ENCODE data around the gene YIPF6. TPM values are rescaled to one million over a fixed set of nuclear protein-coding genes. Genes with fewer than 3 reads are reported as not detected.

Gene YIPF6
- polyA plus RNA-seq, 1 of the 3 experiments (the other 2 are of a cell fraction), result 15.0 TPM

DNA sequence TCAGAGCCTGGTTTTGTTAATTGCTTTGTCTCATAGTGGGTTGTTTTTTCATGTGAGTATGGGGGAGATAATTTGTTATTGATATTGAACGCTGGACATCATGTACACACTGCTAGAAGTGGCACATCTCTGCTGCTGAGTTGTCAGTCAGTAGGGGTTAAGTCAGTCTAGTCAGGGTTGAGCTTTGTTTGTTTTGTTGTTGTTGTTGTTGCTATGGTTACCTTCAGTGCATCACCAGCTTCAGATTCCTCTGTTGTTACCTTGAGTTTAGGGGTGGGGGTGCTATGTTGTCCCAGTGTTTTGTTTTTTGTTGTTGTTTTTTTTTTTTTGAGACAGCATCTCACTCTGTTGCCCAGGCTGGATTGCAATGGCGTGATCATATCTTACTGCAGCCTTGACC, 9.9 kb downstream of the YIPF6 start:
- Histone ChIP-seq H2AFZ (ENCODE audit: low read depth) (no peak overlapping the region), H3K27ac (ENCODE audit: low read depth in 2 of 2, low read length in 1 of 2) (no peak overlapping the region), H3K36me3 (replicated peaks in 1 of 2; ENCODE audit: control insufficient read depth in 1 of 2, insufficient read depth in 2 of 2, low read length in 1 of 2) (peaks cover 22 to 29% of the 10 kb centered on the region in 2 experiments), H3K4me3 (ENCODE audit: low read depth in 2 of 2, low read length in 1 of 2) (no peak overlapping the region), H3K9me3 (no peaks in the 10 kb centered on the region), H3K9ac (no peak overlapping the region), H4K20me1 (ENCODE audit: insufficient read depth) (peaks cover 37% of the 10 kb centered on the region), H3K9me2 (no peaks in the 10 kb centered on the region), H3K79me2 (ENCODE audit: insufficient read depth) (peaks cover 51% of the 10 kb centered on the region), H3K4me1 (ENCODE audit: control insufficient read depth in 1 of 2, insufficient read depth in 2 of 2, low read depth in 1 of 2, low read length in 1 of 2) (no peaks in the 10 kb centered on the region), H3K27me3 (ENCODE audit: insufficient read depth) (no peaks in the 10 kb centered on the region), H3K4me2 (no peak overlapping the region), H3F3A (replicated peaks; ENCODE audit: insufficient read depth) (peaks cover 3% of the 10 kb centered on the region)
- TF ChIP-seq TEAD4 (IDR thresholded peaks at IDR 0.05; ENCODE audit: borderline replicate concordance, insufficient read depth) (no peak), ELF1 (IDR thresholded peaks at IDR 0.05) (no peak), PBX3 (IDR thresholded peaks at IDR 0.05) (no peak), NRF1 (IDR thresholded peaks at IDR 0.05; ENCODE audit: low read depth, low read length) (no peak), EP300 (IDR thresholded peaks at IDR 0.05; ENCODE audit: borderline replicate concordance in 1 of 2, low read depth in 1 of 2, low read length in 1 of 2) (no peak), SMC3 (IDR thresholded peaks at IDR 0.05; ENCODE audit: low read depth, low read length) (no peak), MXI1 (IDR thresholded peaks at IDR 0.05; ENCODE audit: low read depth, low read length) (no peak)
- DNase-seq, result no peak
- ChIA-PET POLR2A (no interaction called here), CTCF (interaction anchor here (0.9 to 1.7 kb wide), 3 partner anchors 9 to 326 kb away, joined by 3 to 9 read pairs (median 3); no protein-coding TSS in a partner anchor)
- WGBS (ENCODE audit: low lambda C conversion rate), result 95% methylated on average over 2 of the region's 2 CpGs

DNA sequence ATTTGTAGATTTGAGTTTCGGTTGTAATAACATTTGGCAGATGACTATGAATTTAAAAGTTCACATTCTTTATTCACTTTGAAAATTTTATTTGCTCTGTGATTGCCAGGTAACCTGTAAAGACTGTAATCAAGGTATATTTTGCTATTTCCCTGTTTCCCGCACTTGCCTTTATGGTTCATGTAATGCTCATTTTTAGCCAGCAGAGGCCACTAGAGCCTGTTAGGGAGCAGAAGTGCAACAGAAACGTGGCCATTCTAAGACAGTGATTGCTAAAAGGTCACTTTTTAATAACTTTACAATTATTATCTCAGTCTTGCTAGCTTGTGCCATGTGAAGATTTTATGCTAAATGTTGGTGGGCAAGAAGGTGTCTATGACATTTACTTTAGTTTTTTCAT, 12.4 kb downstream of the YIPF6 start:
- Histone ChIP-seq H3K79me2 (ENCODE audit: insufficient read depth) (peaks cover 31% of the 10 kb centered on the region), H3K4me2 (no peak overlapping the region), H3K9me3 (no peaks in the 10 kb centered on the region), H3K9ac (no peak overlapping the region), H4K20me1 (ENCODE audit: insufficient read depth) (peaks cover 31% of the 10 kb centered on the region), H3K4me1 (ENCODE audit: control insufficient read depth in 1 of 2, insufficient read depth in 2 of 2, low read depth in 1 of 2, low read length in 1 of 2) (no peaks in the 10 kb centered on the region), H3K4me3 (ENCODE audit: low read depth in 2 of 2, low read length in 1 of 2) (no peak overlapping the region), H3K9me2 (no peaks in the 10 kb centered on the region), H3F3A (replicated peaks; ENCODE audit: insufficient read depth) (peaks cover 3% of the 10 kb centered on the region), H3K27me3 (ENCODE audit: insufficient read depth) (no peaks in the 10 kb centered on the region), H2AFZ (ENCODE audit: low read depth) (no peak overlapping the region), H3K27ac (ENCODE audit: low read depth in 2 of 2, low read length in 1 of 2) (no peak overlapping the region), H3K36me3 (replicated peaks in 1 of 2; ENCODE audit: control insufficient read depth in 1 of 2, insufficient read depth in 2 of 2, low read length in 1 of 2) (peaks cover 22 to 36% of the 10 kb centered on the region in 2 experiments)
- TF ChIP-seq NFIC (IDR thresholded peaks at IDR 0.05; ENCODE audit: borderline replicate concordance) (no peak), TAF1 (IDR thresholded peaks at IDR 0.05; ENCODE audit: borderline replicate concordance, low read depth, low read length) (no peak), TCF12 (IDR thresholded peaks at IDR 0.05) (no peak), SMC3 (IDR thresholded peaks at IDR 0.05; ENCODE audit: low read depth, low read length) (peak; percentile 76), POLR2AphosphoS5 (IDR thresholded peaks at IDR 0.05; ENCODE audit: low read depth, low read length) (no peak), JUND (IDR thresholded peaks at IDR 0.05) (no peak), CHD2 (IDR thresholded peaks at IDR 0.05; ENCODE audit: low read length, partially characterized antibody) (no peak), YY1 (IDR thresholded peaks at IDR 0.05; ENCODE audit: low read depth) (no peak), FOXM1 (IDR thresholded peaks at IDR 0.05; ENCODE audit: low read depth) (no peak), RAD21 (IDR thresholded peaks at IDR 0.05; ENCODE audit: low read length) (peak; percentile 77), TEAD4 (IDR thresholded peaks at IDR 0.05; ENCODE audit: borderline replicate concordance, insufficient read depth) (no peak), FOXJ3 (CRISPR knock-in tag; IDR thresholded peaks at IDR 0.05) (no peak), REST (IDR thresholded peaks at IDR 0.05; ENCODE audit: low read depth, low read length) (no peak), MEF2A (IDR thresholded peaks at IDR 0.05; ENCODE audit: borderline replicate concordance, low read depth) (no peak), NRF1 (IDR thresholded peaks at IDR 0.05; ENCODE audit: low read depth, low read length) (no peak), MXI1 (IDR thresholded peaks at IDR 0.05; ENCODE audit: low read depth, low read length) (no peak), ELF1 (IDR thresholded peaks at IDR 0.05) (no peak)
- TF ChIP-seq, protein P1, sequence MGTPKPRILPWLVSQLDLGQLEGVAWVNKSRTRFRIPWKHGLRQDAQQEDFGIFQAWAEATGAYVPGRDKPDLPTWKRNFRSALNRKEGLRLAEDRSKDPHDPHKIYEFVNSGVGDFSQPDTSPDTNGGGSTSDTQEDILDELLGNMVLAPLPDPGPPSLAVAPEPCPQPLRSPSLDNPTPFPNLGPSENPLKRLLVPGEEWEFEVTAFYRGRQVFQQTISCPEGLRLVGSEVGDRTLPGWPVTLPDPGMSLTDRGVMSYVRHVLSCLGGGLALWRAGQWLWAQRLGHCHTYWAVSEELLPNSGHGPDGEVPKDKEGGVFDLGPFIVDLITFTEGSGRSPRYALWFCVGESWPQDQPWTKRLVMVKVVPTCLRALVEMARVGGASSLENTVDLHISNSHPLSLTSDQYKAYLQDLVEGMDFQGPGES (IDR thresholded peaks at IDR 0.05; ENCODE audit: low read depth, low read length), result no peak
- TF ChIP-seq, protein P2, sequence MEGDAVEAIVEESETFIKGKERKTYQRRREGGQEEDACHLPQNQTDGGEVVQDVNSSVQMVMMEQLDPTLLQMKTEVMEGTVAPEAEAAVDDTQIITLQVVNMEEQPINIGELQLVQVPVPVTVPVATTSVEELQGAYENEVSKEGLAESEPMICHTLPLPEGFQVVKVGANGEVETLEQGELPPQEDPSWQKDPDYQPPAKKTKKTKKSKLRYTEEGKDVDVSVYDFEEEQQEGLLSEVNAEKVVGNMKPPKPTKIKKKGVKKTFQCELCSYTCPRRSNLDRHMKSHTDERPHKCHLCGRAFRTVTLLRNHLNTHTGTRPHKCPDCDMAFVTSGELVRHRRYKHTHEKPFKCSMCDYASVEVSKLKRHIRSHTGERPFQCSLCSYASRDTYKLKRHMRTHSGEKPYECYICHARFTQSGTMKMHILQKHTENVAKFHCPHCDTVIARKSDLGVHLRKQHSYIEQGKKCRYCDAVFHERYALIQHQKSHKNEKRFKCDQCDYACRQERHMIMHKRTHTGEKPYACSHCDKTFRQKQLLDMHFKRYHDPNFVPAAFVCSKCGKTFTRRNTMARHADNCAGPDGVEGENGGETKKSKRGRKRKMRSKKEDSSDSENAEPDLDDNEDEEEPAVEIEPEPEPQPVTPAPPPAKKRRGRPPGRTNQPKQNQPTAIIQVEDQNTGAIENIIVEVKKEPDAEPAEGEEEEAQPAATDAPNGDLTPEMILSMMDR (IDR thresholded peaks at IDR 0.05), result peak; percentile 93
- peak; percentile 56 for DNase-seq
- WGBS (ENCODE audit: low lambda C conversion rate), result 28% methylated on average over 3 of the region's 3 CpGs
- POLR2A ChIA-PET, result no interaction called here
- CTCF ChIA-PET, result interaction anchor here (0.7 to 2.5 kb wide), 14 partner anchors 8 to 297 kb away, joined by 3 to 13 read pairs (median 3); no protein-coding TSS in a partner anchor
